ENCODE data around the gene ANKMY1.

DNA sequence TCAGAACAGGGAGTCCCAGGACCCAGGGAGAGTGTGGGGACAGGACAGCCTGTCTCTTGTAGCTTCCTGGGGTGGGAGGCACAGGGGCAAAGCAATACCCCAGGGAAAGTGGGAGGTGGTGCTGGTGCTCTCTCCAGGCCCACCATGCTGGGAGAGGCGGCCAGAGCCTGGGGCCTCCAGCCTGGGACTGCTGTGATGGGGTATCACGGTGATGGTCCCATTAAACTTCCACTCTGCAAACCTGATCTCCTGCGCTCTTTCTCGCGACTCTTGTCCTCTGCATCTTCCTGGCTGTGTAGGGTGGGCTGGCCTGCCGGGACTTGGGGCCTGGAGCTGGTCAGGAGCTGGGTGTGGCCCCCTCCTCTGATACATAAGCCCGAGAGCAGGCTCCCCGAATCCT lies 20.7 kb upstream of the ANKMY1 start:
- TF ChIP-seq, protein P1, sequence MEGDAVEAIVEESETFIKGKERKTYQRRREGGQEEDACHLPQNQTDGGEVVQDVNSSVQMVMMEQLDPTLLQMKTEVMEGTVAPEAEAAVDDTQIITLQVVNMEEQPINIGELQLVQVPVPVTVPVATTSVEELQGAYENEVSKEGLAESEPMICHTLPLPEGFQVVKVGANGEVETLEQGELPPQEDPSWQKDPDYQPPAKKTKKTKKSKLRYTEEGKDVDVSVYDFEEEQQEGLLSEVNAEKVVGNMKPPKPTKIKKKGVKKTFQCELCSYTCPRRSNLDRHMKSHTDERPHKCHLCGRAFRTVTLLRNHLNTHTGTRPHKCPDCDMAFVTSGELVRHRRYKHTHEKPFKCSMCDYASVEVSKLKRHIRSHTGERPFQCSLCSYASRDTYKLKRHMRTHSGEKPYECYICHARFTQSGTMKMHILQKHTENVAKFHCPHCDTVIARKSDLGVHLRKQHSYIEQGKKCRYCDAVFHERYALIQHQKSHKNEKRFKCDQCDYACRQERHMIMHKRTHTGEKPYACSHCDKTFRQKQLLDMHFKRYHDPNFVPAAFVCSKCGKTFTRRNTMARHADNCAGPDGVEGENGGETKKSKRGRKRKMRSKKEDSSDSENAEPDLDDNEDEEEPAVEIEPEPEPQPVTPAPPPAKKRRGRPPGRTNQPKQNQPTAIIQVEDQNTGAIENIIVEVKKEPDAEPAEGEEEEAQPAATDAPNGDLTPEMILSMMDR (IDR thresholded peaks at IDR 0.05), result no peak
- TF ChIP-seq POLR2A (IDR thresholded peaks at IDR 0.05), result no peak

Measured in testis (tissue), 2 donors.